KMS-11 (cell line): ENCODE measurements around the gene C3orf22.

Experiments used
- H2AFZ ChIP-seq: fragments of 200-600 bp; sonication (generic); 2 replicates; pipeline ENCODE4 v1.6.1; 2016; ENCODE audit warnings: antibody characterized with exemption, mixed run types, low read depth
- H3K27ac ChIP-seq: fragments of 200-600 bp; sonication (generic); 2 replicates; pipeline ENCODE4 v1.6.1; 2016; ENCODE audit warnings: mild to moderate bottlenecking, mixed run types
- H3K27me3 ChIP-seq: fragments of 200-600 bp; sonication (generic); 2 replicates; pipeline ENCODE4 v1.6.1; 2017; ENCODE audit warnings: mild to moderate bottlenecking, low read depth, mixed run types, moderate library complexity; ENCODE audit not compliant: insufficient read depth
- H3K36me3 ChIP-seq: fragments of 200-600 bp; sonication (generic); 2 replicates; pipeline ENCODE4 v1.6.1; 2017; ENCODE audit warnings: mild to moderate bottlenecking, mixed run types; ENCODE audit not compliant: insufficient read depth
- H3K4me1 ChIP-seq: fragments of 200-600 bp; sonication (generic); 2 replicates; pipeline ENCODE4 v1.6.1; 2016; ENCODE audit warnings: mild to moderate bottlenecking, low read depth, mixed run types; ENCODE audit not compliant: poor library complexity, severe bottlenecking
- H3K4me2 ChIP-seq: fragments of 200-600 bp; sonication (generic); 2 replicates; pipeline ENCODE4 v1.7.0; 2016; ENCODE audit warnings: mild to moderate bottlenecking, mixed run types
- H3K4me3 ChIP-seq: fragments of 200-600 bp; sonication (generic); IDR thresholded peaks from 2 replicates; pipeline ENCODE4 v1.6.1; 2017; ENCODE audit warnings: low read depth, low read length, mixed read lengths; ENCODE audit not compliant: insufficient read depth
- H3K79me2 ChIP-seq: fragments of 200-600 bp; sonication (generic); 2 replicates; pipeline ENCODE4 v1.6.1; 2016; ENCODE audit warnings: low read depth, mixed run types; ENCODE audit not compliant: insufficient read depth
- H3K9ac ChIP-seq: fragments of 200-600 bp; sonication (generic); 2 replicates; pipeline ENCODE4 v1.6.1; 2016; ENCODE audit warnings: mild to moderate bottlenecking, mixed run types
- H4K20me1 ChIP-seq: fragments of 200-600 bp; sonication (generic); 2 replicates; pipeline ENCODE4 v1.6.1; 2016; ENCODE audit warnings: mild to moderate bottlenecking, mixed run types; ENCODE audit not compliant: insufficient read depth
- CTCF ChIP-seq: fragments of 200-600 bp; sonication (generic); conservative IDR thresholded peaks from 2 replicates; pipeline ENCODE4 v1.6.1; 2017; ENCODE audit warnings: low read depth, mild to moderate bottlenecking, antibody characterized with exemption, low read length, moderate library complexity, mixed read lengths

Gene C3orf22

GRCh38 chr3:126550488-126551051 is 8.2 kb downstream of the C3orf22 start:
- Histone ChIP-seq H3K27me3 (no peaks in the 10 kb centered on the region), H3K4me2 (no peak overlapping the region), H3K4me1 (no peaks in the 10 kb centered on the region), H3K79me2 (no peaks in the 10 kb centered on the region), H2AFZ (no peak overlapping the region), H4K20me1 (no peaks in the 10 kb centered on the region), H3K4me3 (no peak overlapping the region), H3K9ac (no peak overlapping the region), H3K36me3 (no peaks in the 10 kb centered on the region), H3K27ac (no peak overlapping the region)
- no peak for TF ChIP-seq CTCF

GRCh38 chr3:126549861-126550487 is 8.8 kb downstream of the C3orf22 start:
- Histone ChIP-seq H3K4me1 (no peaks in the 10 kb centered on the region), H4K20me1 (no peaks in the 10 kb centered on the region), H3K4me2 (no peak overlapping the region), H3K4me3 (no peak overlapping the region), H3K9ac (no peak overlapping the region), H3K27ac (no peak overlapping the region), H3K79me2 (no peaks in the 10 kb centered on the region), H2AFZ (no peak overlapping the region), H3K27me3 (no peaks in the 10 kb centered on the region), H3K36me3 (no peaks in the 10 kb centered on the region)
- TF ChIP-seq CTCF = no peak

- H3K27me3 ChIP-seq = no peaks in the 10 kb centered on the region
- no peaks in the 10 kb centered on the region for H3K36me3 ChIP-seq
- H2AFZ ChIP-seq = no peak overlapping the region
- H3K4me1 ChIP-seq = no peaks in the 10 kb centered on the region
- H3K9ac ChIP-seq = no peak overlapping the region
- no peaks in the 10 kb centered on the region for H3K79me2 ChIP-seq
- H3K4me2 ChIP-seq = no peak overlapping the region
- no peaks in the 10 kb centered on the region for H4K20me1 ChIP-seq
- TF ChIP-seq CTCF = no peak
- H3K27ac ChIP-seq = no peak overlapping the region
- H3K4me3 ChIP-seq = no peak overlapping the region
Measured at GRCh38 chr3:126548556-126549466, 9.9 kb downstream of the C3orf22 start.

- Histone ChIP-seq H3K36me3 (no peaks in the 10 kb centered on the region), H3K4me1 (no peaks in the 10 kb centered on the region), H3K79me2 (no peaks in the 10 kb centered on the region), H2AFZ (no peak overlapping the region), H3K27me3 (no peaks in the 10 kb centered on the region), H4K20me1 (no peaks in the 10 kb centered on the region), H3K9ac (no peak overlapping the region), H3K27ac (no peak overlapping the region), H3K4me3 (no peak overlapping the region), H3K4me2 (no peak overlapping the region)
- TF ChIP-seq CTCF = no peak
Measured at GRCh38 chr3:126547721-126548120, 11.0 kb downstream of the C3orf22 start.
